GM12878 (cell line): ENCODE measurements around the gene TLE2. TPM values are rescaled to one million over a fixed set of nuclear protein-coding genes. Genes with fewer than 3 reads are reported as not detected.

ENCODE experiments used
- E2F8 ChIP-seq: fragments of 450-650 bp; IDR thresholded peaks from 2 replicates; pipeline ENCODE4 v1.6.1; 2018; ENCODE audit warnings: mild to moderate bottlenecking, low read depth, moderate library complexity; ENCODE audit not compliant: partially characterized antibody
- FOXM1 ChIP-seq: IDR thresholded peaks from 2 replicates; pipeline ENCODE4 v1.6.1; 2012; ENCODE audit warnings: low read depth, mild to moderate bottlenecking, inconsistent platforms, low read length, moderate library complexity
- PAX5 ChIP-seq: IDR thresholded peaks from 2 replicates; pipeline ENCODE4 v1.6.1; 2011; ENCODE audit warnings: low read depth, low read length, borderline replicate concordance
- RAD21 ChIP-seq: IDR thresholded peaks from 2 replicates; pipeline ENCODE4 v1.6.1; 2011; ENCODE audit warnings: mild to moderate bottlenecking, low read depth, low read length, moderate library complexity; ENCODE audit not compliant: insufficient read depth
- SMARCA5 ChIP-seq: fragments of 450-650 bp; IDR thresholded peaks from 2 replicates; pipeline ENCODE4 v1.6.1; 2017; ENCODE audit warnings: mild to moderate bottlenecking
- ZBTB33 ChIP-seq: fragments of 450-650 bp; IDR thresholded peaks from 2 replicates; pipeline ENCODE4 v1.6.1; 2017; ENCODE audit warnings: mild to moderate bottlenecking
- polyA plus RNA-seq, 11 experiments: library from polyadenylated mRNA; depleted of rRNA in 4 of 11; unstranded in 6 of 11; stranded (reverse) in 5 of 11; fragments of >200 nt; fragmentation: Nextera tagmentation in 4 of 11; fragmentation: Illumina TruSeq in 1 of 11; extraction: Ambion mirVana in 4 of 11; extraction: Trizol in 1 of 11; gene quantifications; 1 replicate in 1 of 11; 2 replicates in 10 of 11; pipeline versions ENCODE4 v1.2.1 to v1.2.3, GENCODE V29; 2011 to 2016; ENCODE audit warnings: inconsistent platforms in 2 of 11, missing spikeins in 2 of 11, low read depth in 1 of 11
- total RNA-seq, 4 experiments: library from RNA; depleted of rRNA in 3 of 4; stranded (reverse); fragments of >200 nt in 3 of 4; fragmentation: Illumina TruSeq in 1 of 4; extraction: Trizol in 1 of 4; gene quantifications; 2 replicates each; pipeline versions ENCODE4 v1.2.1 to v1.2.3, GENCODE V29; 2013 to 2021

The TLE2 gene
- total and polyA plus RNA-seq, 10 of the 15 experiments (the other 5 are each of a cell fraction or from before 2014, with no cell fraction given) = 0.05 to 0.21 (median 0.11) TPM; not detected in 5

GRCh38 chr19:3046698-3047495 is 17.8 kb upstream of the TLE2 start (continued):
- TF ChIP-seq ZBTB33 (no peak), SMARCA5 (no peak), RAD21 (no peak), FOXM1 (no peak), E2F8 (no peak), PAX5 (no peak)
